SK-N-SH (cell line): Measurements from ENCODE around the gene ZNF526. TPM values are rescaled to one million over a fixed set of nuclear protein-coding genes. Genes with fewer than 3 reads are reported as not detected.

ENCODE experiments used
- CTCF ChIA-PET: fragments of 300-600, 350-600 bp; formaldehyde crosslinking; extraction: SDS; loops from one replicate; lab custom pipeline; 2021; lab: Yijun Ruan, JAX
- POLR2A ChIA-PET: fragments of 350-600 bp; sonication (Branson Sonifier 250); formaldehyde crosslinking; extraction: SDS; loops from one replicate; lab custom pipeline; 2020; ENCODE audit warnings: antibody characterized with exemption, inconsistent platforms; lab: Yijun Ruan, JAX
- DNase-seq: peaks from one replicate; pipeline ENCODE4 v3.0.0; 2012
- H2AFZ ChIP-seq: fragments of 200-600 bp; sonication (generic); 2 replicates; pipeline ENCODE4 v1.8.1; 2016; ENCODE audit warnings: antibody characterized with exemption, mild to moderate bottlenecking, low read depth
- H3F3A ChIP-seq: fragments of 200-600 bp; sonication (generic); replicated peaks from 2 replicates; pipeline ENCODE3; 2016; ENCODE audit warnings: antibody characterized with exemption, mild to moderate bottlenecking; ENCODE audit not compliant: insufficient read depth
- H3K27ac ChIP-seq, 2 experiments: fragments of 200-500 bp in 1 of 2; fragments of 200-600 bp in 1 of 2; sonication (Bioruptor generic) in 1 of 2; sonication (generic), shearing (Covaris generic) in 1 of 2; 2 replicates each; pipeline versions ENCODE4 v1.5.1 to v1.6.1; 2014 to 2016; ENCODE audit warnings: low read depth in 2 of 2, inconsistent platforms in 1 of 2, low read length in 1 of 2, mild to moderate bottlenecking in 1 of 2, mixed read lengths in 1 of 2
- H3K27me3 ChIP-seq: fragments of 200-600 bp; sonication (generic), shearing (Covaris generic); 2 replicates; pipeline ENCODE4 v1.6.1; 2016; ENCODE audit warnings: mixed run types; ENCODE audit not compliant: insufficient read depth
- H3K36me3 ChIP-seq, 2 experiments: fragments of 200-500 bp in 1 of 2; fragments of 200-600 bp in 1 of 2; sonication (Bioruptor generic) in 1 of 2; sonication (generic) in 1 of 2; replicated peaks in 1 of 2; 2 replicates each; pipeline versions ENCODE3 to v1.5.1; 2014 to 2016; ENCODE audit warnings: low read length in 1 of 2, mild to moderate bottlenecking in 1 of 2; ENCODE audit not compliant: insufficient read depth in 2 of 2, control insufficient read depth in 1 of 2
- H3K4me1 ChIP-seq, 2 experiments: fragments of 200-500 bp in 1 of 2; fragments of 200-600 bp in 1 of 2; sonication (Bioruptor generic) in 1 of 2; sonication (generic), shearing (Covaris generic) in 1 of 2; 2 replicates each; pipeline versions ENCODE4 v1.5.1 to v1.6.1; 2014 to 2016; ENCODE audit warnings: low read depth in 1 of 2, low read length in 1 of 2, mixed run types in 1 of 2; ENCODE audit not compliant: insufficient read depth in 2 of 2, control insufficient read depth in 1 of 2
- H3K4me2 ChIP-seq: fragments of 200-600 bp; sonication (generic), shearing (Covaris generic); 2 replicates; pipeline ENCODE4 v1.6.1; 2017; ENCODE audit warnings: mixed run types
- H3K4me3 ChIP-seq, 2 experiments: fragments of 200-500 bp in 1 of 2; fragments of 200-600 bp in 1 of 2; sonication (Bioruptor generic) in 1 of 2; sonication (generic), shearing (Covaris generic) in 1 of 2; 2 replicates each; pipeline versions ENCODE4 v1.5.1 to v1.8.1; 2014 to 2016; ENCODE audit warnings: low read depth in 2 of 2, inconsistent platforms in 1 of 2, low read length in 1 of 2, mild to moderate bottlenecking in 1 of 2, mixed read lengths in 1 of 2, moderate library complexity in 1 of 2
- H3K79me2 ChIP-seq: fragments of 200-600 bp; sonication (generic); 2 replicates; pipeline ENCODE4 v1.8.1; 2017; ENCODE audit warnings: mild to moderate bottlenecking; ENCODE audit not compliant: insufficient read depth
- H3K9ac ChIP-seq: fragments of 200-600 bp; sonication (generic); 2 replicates; pipeline ENCODE4 v1.6.1; 2017; ENCODE audit warnings: mixed run types
- H3K9me2 ChIP-seq: fragments of 200-600 bp; sonication (generic); 2 replicates; pipeline ENCODE4 v1.6.1; 2017; ENCODE audit warnings: mixed run types
- H3K9me3 ChIP-seq: fragments of 200-600 bp; sonication (generic); 2 replicates; pipeline ENCODE4 v1.6.1; 2017; ENCODE audit warnings: mixed run types, mild to moderate bottlenecking, moderate library complexity
- H4K20me1 ChIP-seq: fragments of 200-600 bp; sonication (generic); 2 replicates; pipeline ENCODE4 v1.6.1; 2017; ENCODE audit warnings: mild to moderate bottlenecking, mixed run types; ENCODE audit not compliant: insufficient read depth
- CHD2 ChIP-seq: fragments of 150-350 bp; IDR thresholded peaks from 2 replicates; pipeline ENCODE4 v1.6.1; 2018; ENCODE audit warnings: low read length; ENCODE audit not compliant: partially characterized antibody
- FOSL2 ChIP-seq: IDR thresholded peaks from 2 replicates; pipeline ENCODE4 v1.4.0; 2012; ENCODE audit warnings: low read depth, mild to moderate bottlenecking, moderate library complexity, borderline replicate concordance
- GATA2 ChIP-seq: sonication (generic); formaldehyde crosslinking; IDR thresholded peaks from 2 replicates; pipeline ENCODE4 v1.5.0; 2020; ENCODE audit warnings: mild to moderate bottlenecking, missing genetic modification reagents
- MEF2A ChIP-seq: IDR thresholded peaks from 2 replicates; pipeline ENCODE4 v1.4.0; 2012; ENCODE audit warnings: low read depth, borderline replicate concordance
- POLR2AphosphoS5 ChIP-seq: IDR thresholded peaks from 2 replicates; pipeline ENCODE4 v1.6.1; 2012; ENCODE audit warnings: low read depth, low read length
- RAD21 ChIP-seq: IDR thresholded peaks from 2 replicates; pipeline ENCODE4 v1.6.1; 2012; ENCODE audit warnings: mild to moderate bottlenecking, low read length
- RXRA ChIP-seq: IDR thresholded peaks from 2 replicates; pipeline ENCODE4 v1.4.0; 2012; ENCODE audit warnings: low read depth, mild to moderate bottlenecking, borderline replicate concordance
- SMC3 ChIP-seq: IDR thresholded peaks from 2 replicates; pipeline ENCODE4 v1.6.1; 2012; ENCODE audit warnings: low read depth, low read length, improper control_type of control experiment
- TAF1 ChIP-seq: IDR thresholded peaks from 2 replicates; pipeline ENCODE4 v1.6.1; 2012; ENCODE audit warnings: low read depth, mild to moderate bottlenecking, low read length, moderate library complexity, borderline replicate concordance
- TEAD4 ChIP-seq: IDR thresholded peaks from 2 replicates; pipeline ENCODE4 v1.4.0; 2012; ENCODE audit warnings: mild to moderate bottlenecking, borderline replicate concordance; ENCODE audit not compliant: insufficient read depth
- WGBS: methylation state at CpG from one replicate; pipeline ENCODE4 v1.1.6; 2017; ENCODE audit warnings: low lambda C conversion rate; 5-methylcytosine and 5-hydroxymethylcytosine counted together
- polyA plus RNA-seq, 3 experiments: library from polyadenylated mRNA; depleted of rRNA; stranded (reverse); fragments of >200 nt; gene quantifications; 2 replicates each; pipeline ENCODE4 v1.2.3, GENCODE V29; 2012
- TF ChIP-seq, protein P1 (sequence below): fragments of 150-350 bp; IDR thresholded peaks from 2 replicates; pipeline ENCODE4 v1.6.1; 2017; ENCODE audit warnings: antibody characterized with exemption, low read length, low read depth, borderline replicate concordance
- TF ChIP-seq, protein P2 (sequence below): IDR thresholded peaks from 2 replicates; pipeline ENCODE4 v1.4.0; 2012; ENCODE audit warnings: low read depth
- TF ChIP-seq, protein P3 (sequence below): IDR thresholded peaks from 2 replicates; pipeline ENCODE4 v1.6.1; 2012; ENCODE audit warnings: mild to moderate bottlenecking, low read depth, low read length, moderate library complexity
- TF ChIP-seq, protein P4 (sequence below): IDR thresholded peaks from 2 replicates; pipeline ENCODE4 v1.4.0; 2012; ENCODE audit warnings: low read depth, borderline replicate concordance

The ZNF526 gene
- polyA plus RNA-seq, 1 of the 3 experiments (the other 2 are of a cell fraction) = 3.5 TPM

DNA sequence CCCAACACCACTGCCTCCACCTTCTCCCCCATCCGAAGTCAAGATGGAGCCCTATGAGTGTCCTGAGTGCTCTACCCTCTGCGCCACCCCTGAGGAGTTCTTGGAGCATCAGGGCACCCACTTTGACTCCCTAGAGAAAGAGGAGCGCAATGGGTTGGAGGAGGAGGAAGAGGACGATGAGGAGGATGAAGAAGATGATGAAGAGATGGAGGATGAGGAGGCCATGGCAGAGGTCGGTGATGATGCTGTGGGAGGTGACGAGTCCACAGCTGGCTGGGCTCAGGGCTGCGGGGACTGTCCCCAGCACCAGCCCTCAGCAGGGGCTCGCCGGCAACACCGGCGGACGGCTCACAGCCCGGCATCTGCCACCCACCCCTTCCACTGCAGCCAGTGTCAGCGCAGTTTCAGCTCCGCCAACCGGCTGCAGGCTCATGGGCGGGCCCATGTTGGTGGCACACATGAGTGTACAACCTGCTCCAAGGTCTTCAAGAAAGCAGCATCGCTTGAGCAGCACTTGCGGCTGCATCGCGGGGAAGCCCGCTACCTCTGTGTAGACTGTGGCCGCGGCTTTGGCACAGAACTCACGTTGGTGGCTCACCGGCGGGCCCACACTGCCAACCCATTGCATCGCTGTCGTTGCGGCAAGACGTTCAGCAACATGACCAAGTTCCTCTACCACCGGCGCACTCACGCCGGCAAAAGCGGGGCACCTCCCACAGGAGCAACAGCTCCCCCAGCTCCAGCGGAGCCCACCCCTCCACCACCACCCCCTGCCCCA is 5.0 kb downstream of the ZNF526 start:
- H3K9ac ChIP-seq = no peak overlapping the region
- H3K36me3 ChIP-seq = peaks cover 8 to 46% of the 10 kb centered on the region in 2 experiments
- no peak overlapping the region for H3K4me3 ChIP-seq
- no peak for DNase-seq
- H3K79me2 ChIP-seq = peaks cover 58% of the 10 kb centered on the region
- POLR2A ChIA-PET = no interaction called here
- H3K4me2 ChIP-seq = no peak overlapping the region
- 92% methylated on average over 36 of the region's 37 CpGs for WGBS
- CTCF ChIA-PET = interaction anchor here (0.6 to 1.3 kb wide), 2 partner anchors 116 to 117 kb away, joined by 3 to 7 read pairs; no protein-coding TSS in a partner anchor
- no peak overlapping the region for H2AFZ ChIP-seq
- no peaks in the 10 kb centered on the region for H3K9me2 ChIP-seq
- TF ChIP-seq FOSL2 (no peak), TAF1 (no peak), POLR2AphosphoS5 (no peak), MEF2A (no peak), GATA2 (no peak), RXRA (no peak), TEAD4 (no peak), CHD2 (no peak), RAD21 (no peak), SMC3 (no peak)
- TF ChIP-seq, protein P1, sequence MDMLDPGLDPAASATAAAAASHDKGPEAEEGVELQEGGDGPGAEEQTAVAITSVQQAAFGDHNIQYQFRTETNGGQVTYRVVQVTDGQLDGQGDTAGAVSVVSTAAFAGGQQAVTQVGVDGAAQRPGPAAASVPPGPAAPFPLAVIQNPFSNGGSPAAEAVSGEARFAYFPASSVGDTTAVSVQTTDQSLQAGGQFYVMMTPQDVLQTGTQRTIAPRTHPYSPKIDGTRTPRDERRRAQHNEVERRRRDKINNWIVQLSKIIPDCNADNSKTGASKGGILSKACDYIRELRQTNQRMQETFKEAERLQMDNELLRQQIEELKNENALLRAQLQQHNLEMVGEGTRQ = no peak
- TF ChIP-seq, protein P2, sequence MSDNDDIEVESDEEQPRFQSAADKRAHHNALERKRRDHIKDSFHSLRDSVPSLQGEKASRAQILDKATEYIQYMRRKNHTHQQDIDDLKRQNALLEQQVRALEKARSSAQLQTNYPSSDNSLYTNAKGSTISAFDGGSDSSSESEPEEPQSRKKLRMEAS = no peak
- TF ChIP-seq, protein P3, sequence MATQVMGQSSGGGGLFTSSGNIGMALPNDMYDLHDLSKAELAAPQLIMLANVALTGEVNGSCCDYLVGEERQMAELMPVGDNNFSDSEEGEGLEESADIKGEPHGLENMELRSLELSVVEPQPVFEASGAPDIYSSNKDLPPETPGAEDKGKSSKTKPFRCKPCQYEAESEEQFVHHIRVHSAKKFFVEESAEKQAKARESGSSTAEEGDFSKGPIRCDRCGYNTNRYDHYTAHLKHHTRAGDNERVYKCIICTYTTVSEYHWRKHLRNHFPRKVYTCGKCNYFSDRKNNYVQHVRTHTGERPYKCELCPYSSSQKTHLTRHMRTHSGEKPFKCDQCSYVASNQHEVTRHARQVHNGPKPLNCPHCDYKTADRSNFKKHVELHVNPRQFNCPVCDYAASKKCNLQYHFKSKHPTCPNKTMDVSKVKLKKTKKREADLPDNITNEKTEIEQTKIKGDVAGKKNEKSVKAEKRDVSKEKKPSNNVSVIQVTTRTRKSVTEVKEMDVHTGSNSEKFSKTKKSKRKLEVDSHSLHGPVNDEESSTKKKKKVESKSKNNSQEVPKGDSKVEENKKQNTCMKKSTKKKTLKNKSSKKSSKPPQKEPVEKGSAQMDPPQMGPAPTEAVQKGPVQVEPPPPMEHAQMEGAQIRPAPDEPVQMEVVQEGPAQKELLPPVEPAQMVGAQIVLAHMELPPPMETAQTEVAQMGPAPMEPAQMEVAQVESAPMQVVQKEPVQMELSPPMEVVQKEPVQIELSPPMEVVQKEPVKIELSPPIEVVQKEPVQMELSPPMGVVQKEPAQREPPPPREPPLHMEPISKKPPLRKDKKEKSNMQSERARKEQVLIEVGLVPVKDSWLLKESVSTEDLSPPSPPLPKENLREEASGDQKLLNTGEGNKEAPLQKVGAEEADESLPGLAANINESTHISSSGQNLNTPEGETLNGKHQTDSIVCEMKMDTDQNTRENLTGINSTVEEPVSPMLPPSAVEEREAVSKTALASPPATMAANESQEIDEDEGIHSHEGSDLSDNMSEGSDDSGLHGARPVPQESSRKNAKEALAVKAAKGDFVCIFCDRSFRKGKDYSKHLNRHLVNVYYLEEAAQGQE = no peak
- TF ChIP-seq, protein P4, sequence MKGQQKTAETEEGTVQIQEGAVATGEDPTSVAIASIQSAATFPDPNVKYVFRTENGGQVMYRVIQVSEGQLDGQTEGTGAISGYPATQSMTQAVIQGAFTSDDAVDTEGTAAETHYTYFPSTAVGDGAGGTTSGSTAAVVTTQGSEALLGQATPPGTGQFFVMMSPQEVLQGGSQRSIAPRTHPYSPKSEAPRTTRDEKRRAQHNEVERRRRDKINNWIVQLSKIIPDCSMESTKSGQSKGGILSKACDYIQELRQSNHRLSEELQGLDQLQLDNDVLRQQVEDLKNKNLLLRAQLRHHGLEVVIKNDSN = no peak
- TF ChIP-seq, all 33 proteins: peak for 0
- H3K4me1 ChIP-seq = peaks cover 4 to 7% of the 10 kb centered on the region in 2 experiments; a peak in 2 of 4 replicates
- H3K27me3 ChIP-seq = no peaks in the 10 kb centered on the region
- H4K20me1 ChIP-seq = peaks cover 33% of the 10 kb centered on the region
- no peaks in the 10 kb centered on the region for H3K9me3 ChIP-seq
- no peak overlapping the region for H3K27ac ChIP-seq
- peaks cover 20% of the 10 kb centered on the region for H3F3A ChIP-seq
